HCT116 (cell line): ENCODE data around the gene PRR27. TPM values are rescaled to one million over a fixed set of nuclear protein-coding genes. Genes with fewer than 3 reads are reported as not detected.

Source experiments
- ATAC-seq: fragments of 200-7000 bp; cut with Tn5 transposase; 2 replicates; pipeline ENCODE4 v1.9.1; 2020; ENCODE audit warnings: mild to moderate bottlenecking, moderate library complexity
- BruUV-seq: library from RNA; stranded (reverse); fragments of 400-500 nt; replicated peaks from 2 replicates; lab custom pipeline; 2021; lab: Mats Ljungman, UMichigan
- CTCF ChIA-PET: fragments of 300-600 bp; sonication (Branson Sonifier 250); formaldehyde crosslinking; loops from one replicate; lab custom pipeline; 2021; ENCODE audit warnings: antibody characterized with exemption; lab: Charles Lee
- POLR2A ChIA-PET: fragments of 300-600, 350-600 bp; sonication (Branson Sonifier 250); formaldehyde crosslinking; loops from one replicate; lab custom pipeline; 2021; ENCODE audit warnings: antibody characterized with exemption; lab: Charles Lee
- RAD21 ChIA-PET, 2 experiments: fragments of 300-600 bp; sonication (Branson Sonifier 250); formaldehyde crosslinking; loops; one replicate each; lab custom pipeline; 2023; ENCODE audit warnings: low total read pairs in 2 of 2; ENCODE audit not compliant: uncharacterized antibody in 2 of 2, unreplicated experiment in 2 of 2, low non-redundant PET in 1 of 2; lab: Charles Lee
- DNase-seq: peaks from one replicate; pipeline ENCODE4 v3.0.0-alpha.2; 2010; ENCODE audit warnings: low read depth, low spot score
- H2AFZ ChIP-seq: fragments of 200-600 bp; shearing (Covaris generic), sonication (generic); 2 replicates; pipeline ENCODE4 v1.6.1; 2017; ENCODE audit warnings: low read depth, mixed run types, mixed read lengths, antibody characterized with exemption, low read length; ENCODE audit not compliant: poor library complexity, severe bottlenecking
- H3K27ac ChIP-seq: 2 replicates; pipeline ENCODE4 v1.5.1; 2012; ENCODE audit warnings: low read depth, low read length
- H3K27me3 ChIP-seq: fragments of 200-600 bp; sonication (generic); 2 replicates; pipeline ENCODE4 v1.6.1; 2016; ENCODE audit warnings: mixed run types, low read length, mixed read lengths; ENCODE audit not compliant: insufficient read depth
- H3K36me3 ChIP-seq, 2 experiments: fragments of 200-500 bp in 1 of 2; fragments of 200-600 bp in 1 of 2; sonication (Bioruptor generic) in 1 of 2; sonication (generic) in 1 of 2; 2 replicates each; pipeline versions ENCODE4 v1.5.1 to v1.6.1; 2014 to 2016; ENCODE audit warnings: low read length in 2 of 2, inconsistent platforms in 1 of 2, mixed read lengths in 1 of 2, mixed run types in 1 of 2; ENCODE audit not compliant: insufficient read depth in 2 of 2, control insufficient read depth in 1 of 2
- H3K4me1 ChIP-seq, 2 experiments: fragments of 200-600 bp in 1 of 2; sonication (generic) in 1 of 2; 2 replicates each; pipeline versions ENCODE4 v1.5.1 to v1.6.1; 2012 to 2017; ENCODE audit warnings: low read length in 2 of 2, inconsistent platforms in 1 of 2, mild to moderate bottlenecking in 1 of 2, mixed read lengths in 1 of 2, mixed run types in 1 of 2, moderate library complexity in 1 of 2; ENCODE audit not compliant: insufficient read depth in 2 of 2, control insufficient read depth in 1 of 2
- H3K4me2 ChIP-seq: fragments of 200-600 bp; sonication (generic); 2 replicates; pipeline ENCODE4 v1.6.1; 2017; ENCODE audit warnings: mixed run types, low read length, mixed read lengths
- H3K4me3 ChIP-seq, 2 experiments: fragments of 200-600 bp in 1 of 2; sonication (generic) in 1 of 2; replicated peaks in 1 of 2; 2 replicates each; pipeline ENCODE4 v1.5.1; 2011 to 2016; ENCODE audit warnings: low read length in 2 of 2, control low read depth in 1 of 2, low read depth in 1 of 2, mild to moderate bottlenecking in 1 of 2, mixed read lengths in 1 of 2, mixed run types in 1 of 2
- H3K79me2 ChIP-seq: fragments of 200-600 bp; sonication (generic); 2 replicates; pipeline ENCODE4 v1.6.1; 2017; ENCODE audit warnings: mild to moderate bottlenecking, mixed run types, low read length, moderate library complexity, mixed read lengths; ENCODE audit not compliant: insufficient read depth
- H3K9ac ChIP-seq: fragments of 200-600 bp; sonication (generic); 2 replicates; pipeline ENCODE4 v1.6.1; 2016; ENCODE audit warnings: low read length, mixed read lengths
- H3K9me2 ChIP-seq: fragments of 200-600 bp; sonication (generic), shearing (Covaris generic); 2 replicates; pipeline ENCODE4 v1.6.1; 2017; ENCODE audit warnings: mixed run types, mild to moderate bottlenecking, moderate library complexity; ENCODE audit not compliant: insufficient read depth
- H3K9me3 ChIP-seq, 2 experiments: fragments of 200-500 bp in 1 of 2; fragments of 200-600 bp in 1 of 2; sonication (Bioruptor generic) in 1 of 2; sonication (generic) in 1 of 2; 2 replicates each; pipeline ENCODE4 v1.6.1; 2014 to 2017; ENCODE audit warnings: low read length in 2 of 2, mixed read lengths in 2 of 2, inconsistent platforms in 1 of 2, low read depth in 1 of 2, mild to moderate bottlenecking in 1 of 2, mixed run types in 1 of 2, moderate library complexity in 1 of 2; ENCODE audit not compliant: control insufficient read depth in 1 of 2, insufficient read depth in 1 of 2
- H4K20me1 ChIP-seq: fragments of 200-600 bp; sonication (generic), shearing (Covaris generic); 2 replicates; pipeline ENCODE4 v1.6.1; 2017; ENCODE audit warnings: mixed run types, mild to moderate bottlenecking, moderate library complexity; ENCODE audit not compliant: insufficient read depth
- ATF3 ChIP-seq: IDR thresholded peaks from 2 replicates; pipeline ENCODE4 v1.6.1; 2012
- CEBPB ChIP-seq: IDR thresholded peaks from 2 replicates; pipeline ENCODE4 v1.6.1; 2012; ENCODE audit warnings: low read depth
- CTCF ChIP-seq, 3 experiments: fragments of 200-600 bp in 1 of 3; sonication (generic) in 1 of 3; IDR thresholded peaks in 2 of 3; conservative IDR thresholded peaks in 1 of 3; 2 replicates each; pipeline ENCODE4 v1.5.1; 2012 to 2017; ENCODE audit warnings: low read depth in 2 of 3, low read length in 2 of 3, antibody characterized with exemption in 1 of 3, borderline replicate concordance in 1 of 3, control low read depth in 1 of 3, mild to moderate bottlenecking in 1 of 3, mixed read lengths in 1 of 3, mixed run types in 1 of 3, moderate library complexity in 1 of 3; ENCODE audit not compliant: insufficient read depth in 1 of 3
- FOSL1 ChIP-seq: IDR thresholded peaks from 2 replicates; pipeline ENCODE4 v1.6.1; 2012; ENCODE audit warnings: low read depth
- JUND ChIP-seq: IDR thresholded peaks from 2 replicates; pipeline ENCODE4 v1.6.1; 2012
- MAX ChIP-seq: IDR thresholded peaks from 2 replicates; pipeline ENCODE4 v1.6.1; 2012
- POLR2A ChIP-seq: IDR thresholded peaks from 2 replicates; pipeline ENCODE4 v1.7.0; 2011; ENCODE audit warnings: borderline replicate concordance; ENCODE audit not compliant: insufficient read depth, insufficient read length; ENCODE audit errors: extremely low read depth
- RAD21 ChIP-seq: IDR thresholded peaks from 2 replicates; pipeline ENCODE4 v1.6.1; 2012; ENCODE audit warnings: low read depth, mild to moderate bottlenecking
- REST ChIP-seq: IDR thresholded peaks from 2 replicates; pipeline ENCODE4 v1.6.1; 2012; ENCODE audit warnings: low read depth
- SP1 ChIP-seq: IDR thresholded peaks from 2 replicates; pipeline ENCODE4 v1.6.1; 2012; ENCODE audit warnings: low read depth
- SRF ChIP-seq: IDR thresholded peaks from 2 replicates; pipeline ENCODE4 v1.6.1; 2012; ENCODE audit warnings: low read depth
- TCF7L2 ChIP-seq: IDR thresholded peaks from 2 replicates; pipeline ENCODE4 v1.7.0; 2011; ENCODE audit warnings: borderline replicate concordance, inconsistent platforms; ENCODE audit not compliant: insufficient read depth, insufficient read length; ENCODE audit errors: extremely low read depth
- YY1 ChIP-seq: IDR thresholded peaks from 2 replicates; pipeline ENCODE4 v1.6.1; 2011; ENCODE audit warnings: low read length, low read depth, moderate library complexity, mild to moderate bottlenecking; ENCODE audit not compliant: insufficient replicate concordance; ENCODE audit errors: extremely low read depth
- ZBTB33 ChIP-seq: IDR thresholded peaks from 2 replicates; pipeline ENCODE4 v1.6.1; 2011; ENCODE audit warnings: mild to moderate bottlenecking, low read length, moderate library complexity; ENCODE audit not compliant: insufficient replicate concordance; ENCODE audit errors: extremely low read depth
- ZFX ChIP-seq: fragments of 450-650 bp; IDR thresholded peaks from 2 replicates; pipeline ENCODE4 v1.6.1; 2017
- ZNF274 ChIP-seq: fragments of 200-500 bp; sonication (Bioruptor generic); IDR thresholded peaks from 2 replicates; pipeline ENCODE4 v1.6.1; 2014; ENCODE audit warnings: mild to moderate bottlenecking, low read depth, low read length, inconsistent platforms
- intact Hi-C: fragments of 100-400 bp; cut with micrococcal nuclease; formaldehyde crosslinking; loops from 2 replicates; pipeline ENCODE4 v1.10.0; 2022
- total RNA-seq: library from RNA; stranded (reverse); gene quantifications from one replicate; pipeline ENCODE4 v1.2.1, GENCODE V29; 2021; ENCODE audit not compliant: unreplicated experiment

The PRR27 gene
- total RNA-seq, 1 experiment from 2014 or later: not detected

GRCh38 chr4:70151271-70151670, 2.8 kb upstream of the PRR27 start:
- no peak for DNase-seq
- H2AFZ ChIP-seq: no peak overlapping the region
- no peak overlapping the region for H3K4me3 ChIP-seq
- TF ChIP-seq SRF (no peak), ATF3 (no peak), ZBTB33 (no peak), RAD21 (no peak), MAX (no peak), REST (no peak), YY1 (no peak), JUND (no peak), SP1 (no peak), CTCF (IDR thresholded peaks at IDR 0.05 in 2 of 3, conservative IDR thresholded peaks at IDR 0.05 in 1 of 3; ENCODE audit: borderline replicate concordance in 1 of 3, insufficient read depth in 1 of 3, low read depth in 2 of 3, low read length in 2 of 3) (no peak), ZFX (no peak), POLR2A (no peak), FOSL1 (no peak), CEBPB (no peak), TCF7L2 (no peak), ZNF274 (no peak)
- TF ChIP-seq, all 23 proteins: peak for 0
- Histone ChIP-seq H3K27me3 (no peaks in the 10 kb centered on the region), H3K27ac (no peak overlapping the region), H3K36me3 (no peaks in the 10 kb centered on the region), H3K9me2 (no peaks in the 10 kb centered on the region), H3K9me3 (no peaks in the 10 kb centered on the region), H3K4me1 (no peaks in the 10 kb centered on the region), H3K4me2 (no peak overlapping the region), H4K20me1 (no peaks in the 10 kb centered on the region), H3K79me2 (no peaks in the 10 kb centered on the region), H3K9ac (no peak overlapping the region)
- POLR2A ChIA-PET: no interaction called here
- no TSS peak for BruUV-seq
- no peak for ATAC-seq
- CTCF ChIA-PET: no interaction called here
- intact Hi-C loops: no loop called here
- RAD21 ChIA-PET: no interaction called here
